Breast epithelium (tissue), 4 donors: Measurements from ENCODE around the gene CCDC85C. TPM values are rescaled to one million over a fixed set of nuclear protein-coding genes. Genes with fewer than 3 reads are reported as not detected.

ENCODE experiments used
- DNase-seq, 2 donors: peaks; one replicate each; pipeline ENCODE4 v3.0.0-alpha.2; 2019; ENCODE audit warnings: low spot score in 2 of 2
- H3K27ac ChIP-seq, 2 donors: fragments of 200-600 bp; sonication (generic) in 1 of 2; one replicate each; pipeline ENCODE4 v1.5.1; 2016 to 2019; ENCODE audit warnings: mild to moderate bottlenecking in 1 of 2
- H3K27me3 ChIP-seq, 2 donors: fragments of 200-600 bp; sonication (generic) in 1 of 2; one replicate each; pipeline versions ENCODE4 v1.5.1 to v1.6.0; 2017 to 2019; ENCODE audit warnings: control low read depth in 1 of 2, mild to moderate bottlenecking in 1 of 2
- H3K36me3 ChIP-seq: fragments of 200-600 bp; one replicate; pipeline ENCODE4 v1.5.1; 2019
- H3K4me1 ChIP-seq, 2 donors: fragments of 200-600 bp; sonication (generic); one replicate each; pipeline ENCODE4 v1.5.1; 2016 to 2019; ENCODE audit warnings: control low read depth in 1 of 2
- H3K4me3 ChIP-seq, 3 donors: fragments of 200-600 bp; sonication (generic); 1 replicate in 2 of 3; 2 replicates in 1 of 3; pipeline ENCODE4 v1.5.1; 2016 to 2019; ENCODE audit warnings: mild to moderate bottlenecking in 3 of 3, moderate library complexity in 2 of 3
- H3K9me3 ChIP-seq, 2 donors: fragments of 200-600 bp; sonication (generic) in 1 of 2; one replicate each; pipeline ENCODE4 v1.5.1; 2016 to 2019; ENCODE audit warnings: control low read depth in 1 of 2
- POLR2A ChIP-seq: fragments of 450-650 bp; IDR thresholded peaks from one replicate; pipeline ENCODE4 v1.6.1; 2016; ENCODE audit warnings: antibody characterized with exemption, mild to moderate bottlenecking, moderate library complexity
- POLR2AphosphoS5 ChIP-seq, 3 donors: sonication (generic); formaldehyde crosslinking; IDR thresholded peaks; one replicate each; pipeline ENCODE4 v1.6.1; 2017; ENCODE audit warnings: antibody characterized with exemption in 3 of 3
- intact Hi-C: fragments of 100-400 bp; cut with DNase I; formaldehyde crosslinking; loops from one replicate; pipeline ENCODE4 v1.15.1; 2023; ENCODE audit warnings: low total_unique reads
- total RNA-seq, 3 donors: library from RNA; depleted of rRNA; stranded (reverse); fragments of >200 nt; gene quantifications; one replicate each; pipeline ENCODE4 v1.1.0, GENCODE V29; 2016
- TF ChIP-seq, protein P1 (sequence below), 3 donors: fragments of 450-650 bp; IDR thresholded peaks; one replicate each; pipeline ENCODE4 v1.5.1; 2016 to 2017; ENCODE audit warnings: antibody characterized with exemption in 3 of 3, mild to moderate bottlenecking in 3 of 3, moderate library complexity in 3 of 3

The CCDC85C gene
- total RNA-seq, 3 donors from 2014 or later, result 1.3 to 8.3 (median 4.3) TPM

- no peak overlapping the region for H3K4me3 ChIP-seq
- TF ChIP-seq POLR2AphosphoS5 (IDR thresholded peaks at IDR 0.05), result peak in 2 of 3 donors; percentile 18 to 30
- TF ChIP-seq, protein P1, sequence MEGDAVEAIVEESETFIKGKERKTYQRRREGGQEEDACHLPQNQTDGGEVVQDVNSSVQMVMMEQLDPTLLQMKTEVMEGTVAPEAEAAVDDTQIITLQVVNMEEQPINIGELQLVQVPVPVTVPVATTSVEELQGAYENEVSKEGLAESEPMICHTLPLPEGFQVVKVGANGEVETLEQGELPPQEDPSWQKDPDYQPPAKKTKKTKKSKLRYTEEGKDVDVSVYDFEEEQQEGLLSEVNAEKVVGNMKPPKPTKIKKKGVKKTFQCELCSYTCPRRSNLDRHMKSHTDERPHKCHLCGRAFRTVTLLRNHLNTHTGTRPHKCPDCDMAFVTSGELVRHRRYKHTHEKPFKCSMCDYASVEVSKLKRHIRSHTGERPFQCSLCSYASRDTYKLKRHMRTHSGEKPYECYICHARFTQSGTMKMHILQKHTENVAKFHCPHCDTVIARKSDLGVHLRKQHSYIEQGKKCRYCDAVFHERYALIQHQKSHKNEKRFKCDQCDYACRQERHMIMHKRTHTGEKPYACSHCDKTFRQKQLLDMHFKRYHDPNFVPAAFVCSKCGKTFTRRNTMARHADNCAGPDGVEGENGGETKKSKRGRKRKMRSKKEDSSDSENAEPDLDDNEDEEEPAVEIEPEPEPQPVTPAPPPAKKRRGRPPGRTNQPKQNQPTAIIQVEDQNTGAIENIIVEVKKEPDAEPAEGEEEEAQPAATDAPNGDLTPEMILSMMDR (IDR thresholded peaks at IDR 0.05), result peak; percentile 88 to 98 (median 95)
- TF ChIP-seq POLR2A, result no peak
- intact Hi-C loops, result no loop called here
- H3K9me3 ChIP-seq, result no peaks in the 10 kb centered on the region
- H3K36me3 ChIP-seq, result no peaks in the 10 kb centered on the region
- DNase-seq, result peak; percentile 75 to 86
- no peaks in the 10 kb centered on the region for H3K4me1 ChIP-seq
- H3K27me3 ChIP-seq, result no peaks in the 10 kb centered on the region
- H3K27ac ChIP-seq, result no peak overlapping the region
These were observed 25.0 kb upstream of the CCDC85C start for GRCh38 chr14:99628887-99629618.

DNA sequence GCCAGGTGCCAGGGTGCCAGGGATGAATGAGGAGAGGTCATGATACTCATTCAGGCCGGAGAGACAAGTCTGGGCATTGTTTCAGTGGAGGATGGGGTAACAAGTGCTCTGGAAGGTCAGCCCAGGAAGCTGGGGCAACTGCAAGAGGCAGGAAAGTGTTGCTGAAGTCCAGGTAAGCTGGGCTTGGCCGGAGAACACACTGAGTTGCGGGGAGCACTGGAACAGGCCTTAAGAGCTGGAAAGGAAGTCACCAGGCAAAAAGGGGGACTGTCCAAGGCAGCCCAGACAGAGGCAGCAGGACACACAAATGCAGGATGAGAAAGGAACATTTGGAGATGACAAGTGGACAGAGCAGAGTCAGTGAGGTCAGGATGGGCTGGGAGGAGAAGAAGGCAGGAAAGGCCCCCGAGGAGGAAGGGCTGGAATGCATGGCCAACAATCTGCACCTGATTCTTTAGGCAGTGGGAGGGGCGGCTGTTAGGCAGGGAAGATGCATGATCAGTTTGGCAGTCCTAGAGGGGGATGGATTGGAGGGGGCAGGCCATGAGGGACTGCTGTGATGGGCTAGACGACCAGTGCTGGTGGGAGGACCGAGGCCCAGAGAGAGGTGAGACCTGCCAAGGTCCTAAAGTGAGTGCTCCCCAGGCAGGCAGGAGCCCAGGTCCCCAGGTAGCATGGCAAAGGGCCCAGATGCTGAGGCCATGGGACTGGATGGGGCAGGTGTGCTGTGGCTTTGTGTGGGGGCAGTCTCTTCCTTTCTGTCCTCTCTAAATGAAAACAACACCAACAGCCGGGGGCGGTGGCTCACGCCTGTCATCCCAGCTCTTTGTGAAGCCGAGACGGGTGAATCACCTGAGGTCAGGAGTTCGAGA is 23.7 kb upstream of the CCDC85C start:
- H3K9me3 ChIP-seq, result no peaks in the 10 kb centered on the region
- H3K27me3 ChIP-seq, result no peaks in the 10 kb centered on the region
- intact Hi-C loops, result loop anchor here (2.0 kb wide), 1 partner anchor 109 kb away; no protein-coding TSS in a partner anchor
- no peaks in the 10 kb centered on the region for H3K4me1 ChIP-seq
- H3K27ac ChIP-seq, result no peak overlapping the region
- H3K4me3 ChIP-seq, result no peak overlapping the region
- DNase-seq, result peak in 1 of 2 donors; percentile 42
- TF ChIP-seq POLR2AphosphoS5 (IDR thresholded peaks at IDR 0.05) (no peak), POLR2A (no peak)
- TF ChIP-seq, protein P1 (IDR thresholded peaks at IDR 0.05), result no peak
- no peaks in the 10 kb centered on the region for H3K36me3 ChIP-seq

- DNase-seq, result no peak
- Histone ChIP-seq H3K9me3 (no peaks in the 10 kb centered on the region), H3K4me1 (no peaks in the 10 kb centered on the region), H3K36me3 (no peaks in the 10 kb centered on the region), H3K4me3 (no peak overlapping the region), H3K27ac (no peak overlapping the region), H3K27me3 (no peaks in the 10 kb centered on the region)
- intact Hi-C loops, result loop anchor here (2.0 kb wide), 1 partner anchor 108 kb away; no protein-coding TSS in a partner anchor
- no peak for TF ChIP-seq POLR2AphosphoS5 (IDR thresholded peaks at IDR 0.05)
- TF ChIP-seq, protein P1 (IDR thresholded peaks at IDR 0.05), result no peak
- no peak for TF ChIP-seq POLR2A
These were observed 23.1 kb upstream of the CCDC85C start for GRCh38 chr14:99627100-99627499.

GRCh38 chr14:99626041-99626648 is 22.1 kb upstream of the CCDC85C start:
- H3K4me1 ChIP-seq, result no peaks in the 10 kb centered on the region
- TF ChIP-seq, protein P1 (IDR thresholded peaks at IDR 0.05), result no peak
- no peak for TF ChIP-seq POLR2A
- no peak for TF ChIP-seq POLR2AphosphoS5 (IDR thresholded peaks at IDR 0.05)
- intact Hi-C loops, result loop anchor here (2.0 kb wide), 1 partner anchor 107 kb away; no protein-coding TSS in a partner anchor
- no peak overlapping the region for H3K4me3 ChIP-seq
- DNase-seq, result peak in 1 of 2 donors; percentile 32
- H3K36me3 ChIP-seq, result no peaks in the 10 kb centered on the region
- H3K27ac ChIP-seq, result peak overlapping the region in 1 of 2 donors; percentile 18
- no peaks in the 10 kb centered on the region for H3K27me3 ChIP-seq
- no peaks in the 10 kb centered on the region for H3K9me3 ChIP-seq
